Globus pallidus (tissue), 1 donor: Measurements from ENCODE around the gene ACBD7.

Experiments used
- DNase-seq: peaks from one replicate; pipeline ENCODE4 v3.0.0-alpha.2; 2015; ENCODE audit warnings: low spot score

Gene ACBD7

GRCh38 chr10:15091418-15091817, 2.8 kb upstream of the ACBD7 start:
- DNase-seq: no peak

- peak; percentile 59 for DNase-seq
Observed at GRCh38 chr10:15084502-15084922, 4.1 kb downstream of the ACBD7 start.

- no peak for DNase-seq
Observed at GRCh38 chr10:15083674-15084501, 4.7 kb downstream of the ACBD7 start.

GRCh38 chr10:15075421-15075820, 13.2 kb downstream of the ACBD7 start:
- DNase-seq: no peak

GRCh38 chr10:15072358-15072757, 16.2 kb downstream of the ACBD7 start:
- no peak for DNase-seq

GRCh38 chr10:15069230-15069629, 19.3 kb downstream of the ACBD7 start:
- no peak for DNase-seq

- no peak for DNase-seq
Observed at GRCh38 chr10:15068802-15069201, 19.8 kb downstream of the ACBD7 start.

GRCh38 chr10:15067154-15067553, 21.4 kb downstream of the ACBD7 start:
- DNase-seq: no peak

- no peak for DNase-seq
Observed at GRCh38 chr10:15060638-15061037, 27.9 kb downstream of the ACBD7 start.

GRCh38 chr10:15059914-15060313, 28.7 kb downstream of the ACBD7 start:
- no peak for DNase-seq

GRCh38 chr10:15058689-15059088, 29.9 kb downstream of the ACBD7 start:
- DNase-seq: no peak

GRCh38 chr10:15053061-15053460, 35.5 kb downstream of the ACBD7 start:
- no peak for DNase-seq

GRCh38 chr10:15052121-15052520, 36.5 kb downstream of the ACBD7 start:
- DNase-seq: no peak

- no peak for DNase-seq
Observed at GRCh38 chr10:15049533-15049932, 39.0 kb downstream of the ACBD7 start.

GRCh38 chr10:15046626-15047025, 42.0 kb downstream of the ACBD7 start:
- no peak for DNase-seq

- DNase-seq: no peak
Observed at GRCh38 chr10:15045380-15045779, 43.2 kb downstream of the ACBD7 start.

- DNase-seq: no peak
Observed at GRCh38 chr10:15043674-15044073, 44.9 kb downstream of the ACBD7 start, which contains the start of gene OLAH. Gene OLAH, plus strand, starts transcription at chr10:15043943. Its CDS starts 3,346 bp downstream, at chr10:15047289.

GRCh38 chr10:15038416-15038815, 50.2 kb downstream of the ACBD7 start:
- DNase-seq: no peak

GRCh38 chr10:15037691-15038090, 50.9 kb downstream of the ACBD7 start:
- no peak for DNase-seq

GRCh38 chr10:15035385-15036301, 52.9 kb downstream of the ACBD7 start:
- DNase-seq: peak; percentile 59

GRCh38 chr10:15027741-15028140, 60.8 kb downstream of the ACBD7 start:
- no peak for DNase-seq
